Measurements from ENCODE around the gene AKNA.

DNA sequence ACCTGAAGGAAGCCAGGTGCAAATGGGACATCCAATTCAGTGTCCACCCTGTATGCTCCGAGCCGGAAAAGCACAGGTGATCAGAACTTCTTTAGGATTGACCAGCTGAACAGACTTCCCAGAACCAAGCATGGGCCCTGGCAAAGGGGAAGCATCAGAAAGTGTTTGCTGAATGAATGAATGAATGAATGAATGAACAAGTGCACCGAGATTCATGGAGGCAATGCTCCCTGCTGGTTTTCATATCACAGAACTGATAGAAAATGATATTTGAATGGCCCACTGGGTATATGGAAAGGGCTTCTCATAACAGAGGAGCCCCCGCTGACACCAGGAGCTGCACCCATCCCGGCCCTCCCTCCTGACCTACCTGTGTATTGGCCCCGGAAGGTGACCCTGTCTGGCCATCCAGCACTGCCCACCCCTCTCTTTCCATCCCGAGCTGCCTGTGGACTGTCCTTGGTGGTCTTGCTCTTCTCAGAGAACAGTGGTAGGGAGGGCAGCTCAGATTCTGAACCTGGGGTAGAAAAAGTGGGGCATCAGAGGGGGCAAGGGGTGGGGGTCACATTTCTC lies 42.2 kb downstream of the AKNA start:
- TF ChIP-seq POLR2A (IDR thresholded peaks at IDR 0.05), result no peak
- TF ChIP-seq, protein P1, sequence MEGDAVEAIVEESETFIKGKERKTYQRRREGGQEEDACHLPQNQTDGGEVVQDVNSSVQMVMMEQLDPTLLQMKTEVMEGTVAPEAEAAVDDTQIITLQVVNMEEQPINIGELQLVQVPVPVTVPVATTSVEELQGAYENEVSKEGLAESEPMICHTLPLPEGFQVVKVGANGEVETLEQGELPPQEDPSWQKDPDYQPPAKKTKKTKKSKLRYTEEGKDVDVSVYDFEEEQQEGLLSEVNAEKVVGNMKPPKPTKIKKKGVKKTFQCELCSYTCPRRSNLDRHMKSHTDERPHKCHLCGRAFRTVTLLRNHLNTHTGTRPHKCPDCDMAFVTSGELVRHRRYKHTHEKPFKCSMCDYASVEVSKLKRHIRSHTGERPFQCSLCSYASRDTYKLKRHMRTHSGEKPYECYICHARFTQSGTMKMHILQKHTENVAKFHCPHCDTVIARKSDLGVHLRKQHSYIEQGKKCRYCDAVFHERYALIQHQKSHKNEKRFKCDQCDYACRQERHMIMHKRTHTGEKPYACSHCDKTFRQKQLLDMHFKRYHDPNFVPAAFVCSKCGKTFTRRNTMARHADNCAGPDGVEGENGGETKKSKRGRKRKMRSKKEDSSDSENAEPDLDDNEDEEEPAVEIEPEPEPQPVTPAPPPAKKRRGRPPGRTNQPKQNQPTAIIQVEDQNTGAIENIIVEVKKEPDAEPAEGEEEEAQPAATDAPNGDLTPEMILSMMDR (IDR thresholded peaks at IDR 0.05), result no peak
